ENCODE results near the gene LYSMD4.
"Not testable (repeated sequence)": the region's sequence is repeated elsewhere in the genome, so short reads cannot be mapped to it uniquely, and the experiment has no call there.

Gene LYSMD4

GRCh38 chr15:99782029-99782428 is 48.8 kb upstream of the LYSMD4 start:
- H3K4me3 ChIP-seq (ENCODE audit: low read depth, low read length); H3K9me3 ChIP-seq (ENCODE audit: control insufficient read depth, insufficient read depth, low read depth, low read length); H3K27ac ChIP-seq (ENCODE audit: extremely low read depth, low read depth, low read length); H3K36me3 ChIP-seq (ENCODE audit: control insufficient read depth in 2 of 2, insufficient read depth in 1 of 2, low read length in 2 of 2); POLR2A ChIA-PET; H3K4me1 ChIP-seq (ENCODE audit: control insufficient read depth, insufficient read depth, low read length): not testable (repeated sequence)
- CTCF ChIA-PET, result interaction anchor here (1.5 kb wide), 1 partner anchor 26 kb away, joined by 4 read pairs; no protein-coding TSS in a partner anchor

- ChIA-PET POLR2A (no interaction called here), CTCF (interaction anchor here (0.7 kb wide), 1 partner anchor 1706 kb away, joined by 3 read pairs; no protein-coding TSS in a partner anchor)
- H3K27ac ChIP-seq (ENCODE audit: extremely low read depth, low read depth, low read length), result no peak overlapping the region
- no peaks in the 10 kb centered on the region for H3K36me3 ChIP-seq (ENCODE audit: control insufficient read depth in 2 of 2, insufficient read depth in 1 of 2, low read length in 2 of 2)
- H3K9me3 ChIP-seq (ENCODE audit: control insufficient read depth, insufficient read depth, low read depth, low read length), result no peaks in the 10 kb centered on the region
- no peaks in the 10 kb centered on the region for H3K4me1 ChIP-seq (ENCODE audit: control insufficient read depth, insufficient read depth, low read length)
- TF ChIP-seq PATZ1 (tag by site-specific recombination; IDR thresholded peaks at IDR 0.05) (no peak), GLI4 (tag by site-specific recombination; IDR thresholded peaks at IDR 0.05) (no peak), IKZF3 (tag by site-specific recombination; IDR thresholded peaks at IDR 0.05) (no peak), ZNF677 (tag by site-specific recombination; IDR thresholded peaks at IDR 0.05) (no peak), ZBTB10 (tag by site-specific recombination; IDR thresholded peaks at IDR 0.05) (no peak), ZNF560 (tag by site-specific recombination; IDR thresholded peaks at IDR 0.05; ENCODE audit: borderline replicate concordance) (no peak), TCF7L2 (IDR thresholded peaks at IDR 0.05; ENCODE audit: borderline replicate concordance, low read depth, low read length) (no peak), SP2 (tag by site-specific recombination; IDR thresholded peaks at IDR 0.05) (no peak), SETDB1 (IDR thresholded peaks at IDR 0.05; ENCODE audit: insufficient read length, low read length) (no peak), KLF16 (tag by site-specific recombination; IDR thresholded peaks at IDR 0.05) (no peak), HIC1 (tag by site-specific recombination; IDR thresholded peaks at IDR 0.05) (no peak), ZNF148 (tag by site-specific recombination; IDR thresholded peaks at IDR 0.05; ENCODE audit: borderline replicate concordance) (no peak), ZNF26 (tag by site-specific recombination; IDR thresholded peaks at IDR 0.05) (no peak), ZNF530 (tag by site-specific recombination; IDR thresholded peaks at IDR 0.05; ENCODE audit: low read depth) (no peak), ZSCAN30 (tag by site-specific recombination; IDR thresholded peaks at IDR 0.05) (no peak)
- H3K4me3 ChIP-seq (ENCODE audit: low read depth, low read length), result no peak overlapping the region
These were observed 43.9 kb upstream of the LYSMD4 start for GRCh38 chr15:99777144-99777543.

All from HEK293 (cell line).